Esophagus squamous epithelium (tissue), 4 donors: ENCODE measurements around the gene FGF1.
A peak's percentile ranks its signal among the peaks of the same experiment; 100 is the strongest.

Experiments
- CTCF ChIP-seq, 6 experiments: fragments of 450-650 bp in 4 of 6; fragments of 200-600 bp in 2 of 6; sonication (generic) in 2 of 6; IDR thresholded peaks; one replicate each; pipeline ENCODE4 v1.5.1; 2016 to 2019; ENCODE audit warnings: antibody characterized with exemption in 6 of 6, mild to moderate bottlenecking in 4 of 6, moderate library complexity in 4 of 6
- POLR2A ChIP-seq, 4 donors: fragments of 450-650 bp; IDR thresholded peaks; one replicate each; pipeline ENCODE4 v1.6.1; 2017; ENCODE audit warnings: antibody characterized with exemption in 4 of 4, mild to moderate bottlenecking in 4 of 4, moderate library complexity in 3 of 4

DNA sequence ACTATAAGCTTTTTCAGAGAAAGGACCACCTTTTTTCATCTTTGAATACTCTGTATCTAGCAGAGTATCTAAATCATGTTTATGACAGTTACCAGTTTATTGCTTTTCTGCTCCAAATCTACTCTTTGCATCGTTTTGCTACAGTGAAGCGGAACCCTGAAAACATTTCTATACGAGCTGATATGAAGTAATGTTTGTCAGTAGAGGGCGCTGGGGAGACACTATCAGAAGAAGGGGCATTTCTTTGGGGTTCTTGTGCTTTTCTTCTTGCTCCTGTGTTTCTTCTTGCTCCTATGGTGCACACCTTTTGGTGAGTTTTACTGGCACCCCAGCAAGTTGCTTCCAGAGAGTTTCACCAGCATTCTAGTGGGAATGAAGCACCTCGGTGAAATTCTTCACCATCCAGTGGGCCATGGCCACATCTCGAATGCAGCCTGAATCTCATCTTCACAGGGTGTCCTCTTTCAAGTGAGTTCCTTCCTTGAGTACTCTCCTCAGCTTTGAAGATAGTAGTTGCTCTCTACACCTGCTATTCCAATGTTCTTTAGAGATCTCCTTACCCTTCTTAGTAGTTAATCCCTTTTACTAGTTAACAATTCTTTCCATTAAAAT is 98.4 kb downstream of the FGF1 start:
- peak in 2 of 6 experiments; percentile 28 to 40 for TF ChIP-seq CTCF (IDR thresholded peaks at IDR 0.05)
- no peak for TF ChIP-seq POLR2A (IDR thresholded peaks at IDR 0.05)
